Measurements from ENCODE around the gene NGB. TPM values are rescaled to one million over a fixed set of nuclear protein-coding genes. Genes with fewer than 3 reads are reported as not detected.

NGB gene
- total and polyA plus RNA-seq, 2 donors (not counting 3 experiments of a cell fraction or from before 2014, with no cell fraction given): not detected

- no peak overlapping the region for H3K4me2 ChIP-seq (ENCODE audit: insufficient read depth, low read length)
- no peaks in the 10 kb centered on the region for H4K20me1 ChIP-seq (replicated peaks; ENCODE audit: control insufficient read depth, extremely low read depth, insufficient read depth, low read length)
- H3K9me1 ChIP-seq (replicated peaks; ENCODE audit: control insufficient read depth, extremely low read depth, insufficient read depth, low read length): no peaks in the 10 kb centered on the region
- POLR2A ChIA-PET: no interaction called here
- H3K4me3 ChIP-seq (replicated peaks in 1 of 3; ENCODE audit: insufficient read depth in 1 of 3, low read depth in 1 of 3, low read length in 3 of 3): no peak overlapping the region
- H3K79me2 ChIP-seq (ENCODE audit: control insufficient read depth, insufficient read depth, low read length): no peaks in the 10 kb centered on the region
- dilution Hi-C loops (cut with MboI; ENCODE audit: extremely low pct_ligation_motif_present, low sequenced_read_pairs) (no loop called here), intact Hi-C loops (cut with micrococcal nuclease) (no loop called here)
- CTCF ChIA-PET: no interaction called here
- H3K27me3 ChIP-seq (ENCODE audit: control insufficient read depth in 2 of 2, insufficient read depth in 2 of 2, low read length in 2 of 2): no peaks in the 10 kb centered on the region
- no peak for DNase-seq (ENCODE audit: low read depth, low spot score)
- TF ChIP-seq CTCF (IDR thresholded peaks at IDR 0.05; ENCODE audit: extremely low read depth in 1 of 2, insufficient read depth in 1 of 2, low read depth in 1 of 2, low read length in 2 of 2): no peak
- TF ChIP-seq FOS (IDR thresholded peaks at IDR 0.05; ENCODE audit: borderline replicate concordance, insufficient read depth, low read length): no peak
- TF ChIP-seq JUN (IDR thresholded peaks at IDR 0.05; ENCODE audit: borderline replicate concordance, insufficient read depth, insufficient read length, low read depth): no peak
- TF ChIP-seq POLR2AphosphoS5 (IDR thresholded peaks at IDR 0.05; ENCODE audit: insufficient read depth, low read depth, low read length): no peak
- TF ChIP-seq POLR2A (IDR thresholded peaks at IDR 0.05; ENCODE audit: low read depth, low read length): no peak
- no peak for TF ChIP-seq MAX (IDR thresholded peaks at IDR 0.05; ENCODE audit: insufficient read depth, insufficient read length)
- no peak for TF ChIP-seq MYC (IDR thresholded peaks at IDR 0.05; ENCODE audit: low read depth, low read length)
- no peak for TF ChIP-seq EZH2 (IDR thresholded peaks at IDR 0.05; ENCODE audit: borderline replicate concordance, low read depth, low read length, severe bottlenecking)
- TF ChIP-seq GATA2 (IDR thresholded peaks at IDR 0.05; ENCODE audit: insufficient read depth, insufficient read length, low read depth, low read length): no peak
- no peaks in the 10 kb centered on the region for H3K36me3 ChIP-seq (ENCODE audit: control insufficient read depth in 2 of 2, extremely low read depth in 1 of 2, insufficient read depth in 2 of 2, low read length in 2 of 2)
- no peak overlapping the region for H2AFZ ChIP-seq (ENCODE audit: low read depth, low read length)
- FAIRE-seq: no peak
- no peak overlapping the region for H3K27ac ChIP-seq (ENCODE audit: insufficient read depth, low read depth, low read length)
- no TSS peak for BruUV-seq (replicated peaks)
- no peak overlapping the region for H3K9ac ChIP-seq (replicated peaks; ENCODE audit: extremely low read depth, insufficient read depth, low read length)
- no peaks in the 10 kb centered on the region for H3K4me1 ChIP-seq (ENCODE audit: control insufficient read depth, extremely low read depth, insufficient read depth, low read length)
- no peaks in the 10 kb centered on the region for H3K9me3 ChIP-seq (replicated peaks; ENCODE audit: control insufficient read depth, insufficient read depth, low read length)
Measured at GRCh38 chr14:77250927-77251326, 20.1 kb downstream of the NGB start.
